ENCODE results near the gene B3GALT4.

B3GALT4 gene

GRCh38 chr6:33292996-33293682, 16.2 kb downstream of the B3GALT4 start:
- no peak for DNase-seq

GRCh38 chr6:33294086-33294823, 17.3 kb downstream of the B3GALT4 start:
- no peak for DNase-seq

- no peak for DNase-seq
These were observed 18.9 kb downstream of the B3GALT4 start for GRCh38 chr6:33295621-33296369.

GRCh38 chr6:33296797-33297405, 20.0 kb downstream of the B3GALT4 start:
- DNase-seq = no peak

- no peak for DNase-seq
These were observed 20.6 kb downstream of the B3GALT4 start for GRCh38 chr6:33297406-33297955.

GRCh38 chr6:33297956-33298772, 21.2 kb downstream of the B3GALT4 start:
- DNase-seq = peak; percentile 15

GRCh38 chr6:33298773-33299236, 21.9 kb downstream of the B3GALT4 start, which contains the start of gene RGL2:
RGL2 (minus strand) TSS chr6:33298942; CDS start chr6:33298610, 332 bp downstream.
- DNase-seq = peak; percentile 67

GRCh38 chr6:33299237-33299944, 22.5 kb downstream of the B3GALT4 start:
- DNase-seq = peak; percentile 89

GRCh38 chr6:33301877-33302276, 25.0 kb downstream of the B3GALT4 start:
- DNase-seq = no peak

- no peak for DNase-seq
These were observed 27.3 kb downstream of the B3GALT4 start for GRCh38 chr6:33304216-33304615.

GRCh38 chr6:33305052-33305451, 28.1 kb downstream of the B3GALT4 start:
- DNase-seq = no peak

- DNase-seq = no peak
These were observed 29.4 kb downstream of the B3GALT4 start for GRCh38 chr6:33306356-33306755.

- DNase-seq = peak; percentile 86
These were observed 35.6 kb downstream of the B3GALT4 start for GRCh38 chr6:33312361-33313104.

- peak; percentile 42 for DNase-seq
These were observed 36.3 kb downstream of the B3GALT4 start for GRCh38 chr6:33313105-33313708.

GRCh38 chr6:33313709-33314514, 37.0 kb downstream of the B3GALT4 start, which contains the start of gene TAPBP:
TAPBP (minus strand) TSS chr6:33314078; CDS start chr6:33314041, 37 bp downstream.
- peak; percentile 18 for DNase-seq

- DNase-seq = peak; percentile 47
These were observed 37.6 kb downstream of the B3GALT4 start for GRCh38 chr6:33314515-33314942.

- peak; percentile 33 for DNase-seq
These were observed 38.2 kb downstream of the B3GALT4 start for GRCh38 chr6:33314943-33315792.
